HG02763 (cell line): ENCODE data around the gene LRP1.

ENCODE experiments used
- ATAC-seq: cut with Tn5 transposase; IDR thresholded peaks from one replicate; pipeline ENCODE4 v1.9.1; 2021; ENCODE audit warnings: mild to moderate bottlenecking, moderate library complexity; ENCODE audit not compliant: unreplicated experiment

LRP1 gene

GRCh38 chr12:57152639-57153038 is 24.4 kb downstream of the LRP1 start:
- no peak for ATAC-seq

GRCh38 chr12:57153415-57153997 is 25.2 kb downstream of the LRP1 start:
- no peak for ATAC-seq

GRCh38 chr12:57154076-57154475 is 25.8 kb downstream of the LRP1 start:
- no peak for ATAC-seq

GRCh38 chr12:57154804-57155434 is 26.6 kb downstream of the LRP1 start:
- no peak for ATAC-seq

- ATAC-seq, result no peak
Observed at GRCh38 chr12:57156701-57157403, 28.6 kb downstream of the LRP1 start.

GRCh38 chr12:57157588-57158173 is 29.4 kb downstream of the LRP1 start:
- ATAC-seq, result no peak

GRCh38 chr12:57158186-57158585 is 29.9 kb downstream of the LRP1 start:
- ATAC-seq, result no peak

GRCh38 chr12:57158665-57159064 is 30.4 kb downstream of the LRP1 start:
- no peak for ATAC-seq

GRCh38 chr12:57159311-57159710 is 31.0 kb downstream of the LRP1 start:
- no peak for ATAC-seq

- no peak for ATAC-seq
Observed at GRCh38 chr12:57160040-57160439, 31.8 kb downstream of the LRP1 start.

GRCh38 chr12:57160741-57161140 is 32.5 kb downstream of the LRP1 start:
- no peak for ATAC-seq

- no peak for ATAC-seq
Observed at GRCh38 chr12:57161491-57161890, 33.2 kb downstream of the LRP1 start.

GRCh38 chr12:57162553-57163125 is 34.4 kb downstream of the LRP1 start:
- no peak for ATAC-seq

GRCh38 chr12:57164454-57164853 is 36.2 kb downstream of the LRP1 start:
- no peak for ATAC-seq

- ATAC-seq, result no peak
Observed at GRCh38 chr12:57164966-57165625, 36.8 kb downstream of the LRP1 start.

- ATAC-seq, result no peak
Observed at GRCh38 chr12:57165741-57166140, 37.5 kb downstream of the LRP1 start.

- ATAC-seq, result no peak
Observed at GRCh38 chr12:57166971-57167371, 38.7 kb downstream of the LRP1 start.

- no peak for ATAC-seq
Observed at GRCh38 chr12:57168058-57168457, 39.8 kb downstream of the LRP1 start.

GRCh38 chr12:57169046-57169795 is 40.9 kb downstream of the LRP1 start:
- ATAC-seq, result no peak

GRCh38 chr12:57169969-57170368 is 41.7 kb downstream of the LRP1 start:
- ATAC-seq, result no peak
